Dermis microvascular lymphatic vessel endothelial cell (primary cell): ENCODE results near the gene CMTM4. TPM values are rescaled to one million over a fixed set of nuclear protein-coding genes. Genes with fewer than 3 reads are reported as not detected.

Experiments
- DNase-seq, 2 donors: peaks; one replicate each; pipeline versions ENCODE4 v3.0.0 to v3.0.0-alpha.2; 2010; ENCODE audit warnings: low read depth in 2 of 2
- total RNA-seq: library from RNA; depleted of rRNA; stranded (reverse); fragments of >200 nt; gene quantifications from 2 replicates; pipeline ENCODE4 v1.2.1, GENCODE V29; 2014

CMTM4 gene
- total RNA-seq, 1 donor from 2014 or later: 9.4 TPM

- no peak for DNase-seq
These were observed 19.9 kb downstream of the CMTM4 start for GRCh38 chr16:66676599-66676998.

- no peak for DNase-seq
These were observed 22.9 kb downstream of the CMTM4 start for GRCh38 chr16:66673691-66674090.

- DNase-seq: no peak
These were observed 25.7 kb downstream of the CMTM4 start for GRCh38 chr16:66670691-66671388.

- no peak for DNase-seq
These were observed 27.6 kb downstream of the CMTM4 start for GRCh38 chr16:66668777-66669444.

- DNase-seq: no peak
These were observed 28.6 kb downstream of the CMTM4 start for GRCh38 chr16:66667944-66668343.

GRCh38 chr16:66662445-66663194, 33.9 kb downstream of the CMTM4 start:
- DNase-seq: peak; percentile 34 to 59

GRCh38 chr16:66661671-66662346, 34.7 kb downstream of the CMTM4 start:
- DNase-seq: peak in 1 of 2 donors; percentile 28

GRCh38 chr16:66661210-66661560, 35.4 kb downstream of the CMTM4 start:
- DNase-seq: no peak

- peak; percentile 43 to 90 for DNase-seq
These were observed 35.9 kb downstream of the CMTM4 start for GRCh38 chr16:66660422-66661209.

- no peak for DNase-seq
These were observed 37.7 kb downstream of the CMTM4 start for GRCh38 chr16:66658860-66659190.

- no peak for DNase-seq
These were observed 38.2 kb downstream of the CMTM4 start for GRCh38 chr16:66658143-66658859.

GRCh38 chr16:66656547-66656946, 40.0 kb downstream of the CMTM4 start:
- DNase-seq: no peak

- DNase-seq: no peak
These were observed 42.8 kb downstream of the CMTM4 start for GRCh38 chr16:66653581-66654350.

- no peak for DNase-seq
These were observed 43.7 kb downstream of the CMTM4 start for GRCh38 chr16:66652661-66653360.

- DNase-seq: no peak
These were observed 44.6 kb downstream of the CMTM4 start for GRCh38 chr16:66651965-66652364.

GRCh38 chr16:66651474-66651765, 45.1 kb downstream of the CMTM4 start:
- DNase-seq: no peak

GRCh38 chr16:66650707-66651473, 45.7 kb downstream of the CMTM4 start:
- peak; percentile 56 to 78 for DNase-seq

- no peak for DNase-seq
These were observed 46.8 kb downstream of the CMTM4 start for GRCh38 chr16:66649636-66650205.
